ENCODE measurements around the gene PTCD2. TPM values are rescaled to one million over a fixed set of nuclear protein-coding genes. Genes with fewer than 3 reads are reported as not detected.

PTCD2 gene
- total and polyA plus RNA-seq, 9 of the 15 experiments (the other 6 are each of a cell fraction or from before 2014, with no cell fraction given), result 11.9 to 28.5 (median 18.6) TPM

- CTCF ChIA-PET (ENCODE audit: low intra/inter-chr PET ratio), result no interaction called here
- peaks cover 27% of the 10 kb centered on the region; the same call in 2 of the 3 replicates for H3K36me3 ChIP-seq (ENCODE audit: control insufficient read depth, insufficient read depth, low read length)
- DNase-seq (ENCODE audit: extremely low read depth in 1 of 4, low spot score in 3 of 4) (no peak), FAIRE-seq (no peak), ATAC-seq (peak; percentile 50)
- H3K9me1 ChIP-seq (ENCODE audit: control insufficient read depth, insufficient read depth, low read length), result no peaks in the 10 kb centered on the region
- no peak overlapping the region for H3K4me2 ChIP-seq (ENCODE audit: insufficient read depth, low read length)
- in situ Hi-C loops (cut with MboI) (no loop called here), intact Hi-C loops (cut with micrococcal nuclease) (no loop called here)
- no peaks in the 10 kb centered on the region for H3K27me3 ChIP-seq (ENCODE audit: control insufficient read depth in 2 of 2, insufficient read depth in 2 of 2, low read length in 2 of 2)
- H3K4me1 ChIP-seq (replicated peaks in 1 of 2; ENCODE audit: control insufficient read depth in 2 of 2, insufficient read depth in 2 of 2, low read length in 2 of 2), result peaks cover 4 to 10% of the 10 kb centered on the region in 2 experiments; a peak in 2 of 5 replicates
- no peaks in the 10 kb centered on the region for H4K20me1 ChIP-seq (replicated peaks; ENCODE audit: control insufficient read depth, insufficient read depth, low read length)
- H3K9me3 ChIP-seq (replicated peaks; ENCODE audit: control insufficient read depth, insufficient read depth, low read depth, low read length), result no peaks in the 10 kb centered on the region
- no TSS peak for BruUV-seq (replicated peaks)
- POLR2A ChIA-PET, result interaction anchor here (0.8 to 1.2 kb wide), 3 partner anchors 8 to 148 kb away, joined by 3 to 5 read pairs (median 3); no protein-coding TSS in a partner anchor
- no peak overlapping the region; the same call in 2 of the 3 replicates for H3K27ac ChIP-seq (ENCODE audit: extremely low read depth, low read depth, low read length)
- peaks cover 63% of the 10 kb centered on the region for H3K79me2 ChIP-seq (ENCODE audit: control insufficient read depth, insufficient read depth, low read length)
- H3K9ac ChIP-seq (ENCODE audit: insufficient read depth in 1 of 2, low read depth in 2 of 2, low read length in 2 of 2), result 0 out of 4 replicates have a peak overlapping the region, but pooled peaks of 1 of the 2 experiments have one; percentile 2
- 76% methylated on average over 7 of the region's 7 CpGs for WGBS (ENCODE audit: insufficient coverage, low coverage, missing lambda C conversion rate)
- H2AFZ ChIP-seq (ENCODE audit: low read depth, low read length), result no peak overlapping the region
- no peak overlapping the region for H3K4me3 ChIP-seq
- TF ChIP-seq STAG1 (CRISPR knock-in tag; IDR thresholded peaks at IDR 0.05; ENCODE audit: borderline replicate concordance) (no peak), POLR2H (tag; IDR thresholded peaks at IDR 0.05; ENCODE audit: low read depth) (no peak), PHF8 (IDR thresholded peaks at IDR 0.05; ENCODE audit: borderline replicate concordance, low read length) (no peak), RAD21 (CRISPR knock-in tag; conservative IDR thresholded peaks at IDR 0.05 in 1 of 2, IDR thresholded peaks at IDR 0.05 in 1 of 2) (no peak), ZNF41 (CRISPR knock-in tag; conservative IDR thresholded peaks at IDR 0.05) (no peak), ZNF444 (CRISPR knock-in tag; IDR thresholded peaks at IDR 0.05) (no peak), MLLT1 (IDR thresholded peaks at IDR 0.05) (no peak), PREB (CRISPR knock-in tag; IDR thresholded peaks at IDR 0.05) (no peak), ELF1 (tag; IDR thresholded peaks at IDR 0.05) (no peak), ERF (CRISPR knock-in tag; IDR thresholded peaks at IDR 0.05) (no peak)
- TF ChIP-seq, protein P1, sequence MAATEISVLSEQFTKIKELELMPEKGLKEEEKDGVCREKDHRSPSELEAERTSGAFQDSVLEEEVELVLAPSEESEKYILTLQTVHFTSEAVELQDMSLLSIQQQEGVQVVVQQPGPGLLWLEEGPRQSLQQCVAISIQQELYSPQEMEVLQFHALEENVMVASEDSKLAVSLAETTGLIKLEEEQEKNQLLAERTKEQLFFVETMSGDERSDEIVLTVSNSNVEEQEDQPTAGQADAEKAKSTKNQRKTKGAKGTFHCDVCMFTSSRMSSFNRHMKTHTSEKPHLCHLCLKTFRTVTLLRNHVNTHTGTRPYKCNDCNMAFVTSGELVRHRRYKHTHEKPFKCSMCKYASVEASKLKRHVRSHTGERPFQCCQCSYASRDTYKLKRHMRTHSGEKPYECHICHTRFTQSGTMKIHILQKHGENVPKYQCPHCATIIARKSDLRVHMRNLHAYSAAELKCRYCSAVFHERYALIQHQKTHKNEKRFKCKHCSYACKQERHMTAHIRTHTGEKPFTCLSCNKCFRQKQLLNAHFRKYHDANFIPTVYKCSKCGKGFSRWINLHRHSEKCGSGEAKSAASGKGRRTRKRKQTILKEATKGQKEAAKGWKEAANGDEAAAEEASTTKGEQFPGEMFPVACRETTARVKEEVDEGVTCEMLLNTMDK (IDR thresholded peaks at IDR 0.05; ENCODE audit: borderline replicate concordance, insufficient read depth, low read depth, low read length, poor library complexity, severe bottlenecking), result no peak
- TF ChIP-seq, protein P2, sequence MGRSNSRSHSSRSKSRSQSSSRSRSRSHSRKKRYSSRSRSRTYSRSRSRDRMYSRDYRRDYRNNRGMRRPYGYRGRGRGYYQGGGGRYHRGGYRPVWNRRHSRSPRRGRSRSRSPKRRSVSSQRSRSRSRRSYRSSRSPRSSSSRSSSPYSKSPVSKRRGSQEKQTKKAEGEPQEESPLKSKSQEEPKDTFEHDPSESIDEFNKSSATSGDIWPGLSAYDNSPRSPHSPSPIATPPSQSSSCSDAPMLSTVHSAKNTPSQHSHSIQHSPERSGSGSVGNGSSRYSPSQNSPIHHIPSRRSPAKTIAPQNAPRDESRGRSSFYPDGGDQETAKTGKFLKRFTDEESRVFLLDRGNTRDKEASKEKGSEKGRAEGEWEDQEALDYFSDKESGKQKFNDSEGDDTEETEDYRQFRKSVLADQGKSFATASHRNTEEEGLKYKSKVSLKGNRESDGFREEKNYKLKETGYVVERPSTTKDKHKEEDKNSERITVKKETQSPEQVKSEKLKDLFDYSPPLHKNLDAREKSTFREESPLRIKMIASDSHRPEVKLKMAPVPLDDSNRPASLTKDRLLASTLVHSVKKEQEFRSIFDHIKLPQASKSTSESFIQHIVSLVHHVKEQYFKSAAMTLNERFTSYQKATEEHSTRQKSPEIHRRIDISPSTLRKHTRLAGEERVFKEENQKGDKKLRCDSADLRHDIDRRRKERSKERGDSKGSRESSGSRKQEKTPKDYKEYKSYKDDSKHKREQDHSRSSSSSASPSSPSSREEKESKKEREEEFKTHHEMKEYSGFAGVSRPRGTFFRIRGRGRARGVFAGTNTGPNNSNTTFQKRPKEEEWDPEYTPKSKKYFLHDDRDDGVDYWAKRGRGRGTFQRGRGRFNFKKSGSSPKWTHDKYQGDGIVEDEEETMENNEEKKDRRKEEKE (IDR thresholded peaks at IDR 0.05; ENCODE audit: borderline replicate concordance in 1 of 2, control insufficient read depth in 1 of 2, low read depth in 2 of 2, low read length in 1 of 2), result no peak
These were observed 46.6 kb upstream of the PTCD2 start for GRCh38 chr5:72273547-72273946.
